Chondrocyte (in vitro differentiated cells): Measurements from ENCODE around the gene STRIP1. TPM values are rescaled to one million over a fixed set of nuclear protein-coding genes. Genes with fewer than 3 reads are reported as not detected.

Experiments used
- DNase-seq: peaks from one replicate; pipeline ENCODE4 v3.0.0; 2021; ENCODE audit warnings: mixed read lengths, low spot score
- H3K27ac Mint-ChIP-seq: one replicate; pipeline ENCODE4 v1.8.0; 2021; ENCODE audit warnings: mild to moderate bottlenecking, moderate library complexity, mixed read lengths; ENCODE audit not compliant: unreplicated experiment
- H3K27me3 Mint-ChIP-seq: 2 replicates; pipeline ENCODE4 v1.8.0; 2021; ENCODE audit warnings: low read depth, mixed read lengths
- H3K36me3 Mint-ChIP-seq: 2 replicates; pipeline ENCODE4 v1.8.0; 2021; ENCODE audit warnings: low read depth, mixed read lengths
- H3K4me1 Mint-ChIP-seq: 2 replicates; pipeline ENCODE4 v1.8.0; 2021; ENCODE audit warnings: low read depth, mild to moderate bottlenecking, mixed read lengths
- H3K4me3 Mint-ChIP-seq: one replicate; pipeline ENCODE4 v1.8.0; 2021; ENCODE audit warnings: mild to moderate bottlenecking, moderate library complexity, mixed read lengths; ENCODE audit not compliant: unreplicated experiment
- H3K9me3 Mint-ChIP-seq: 2 replicates; pipeline ENCODE4 v1.8.0; 2021; ENCODE audit warnings: low read depth, mixed read lengths
- CTCF ChIP-seq: fragments of 200-600 bp; sonication (generic); IDR thresholded peaks from 2 replicates; pipeline ENCODE4 v1.5.0; 2021; ENCODE audit warnings: antibody characterized with exemption, mild to moderate bottlenecking, moderate library complexity
- total RNA-seq: library from RNA; stranded (reverse); gene quantifications from 3 replicates; pipeline ENCODE4 v1.2.1, GENCODE V29; 2021

The STRIP1 gene
- total RNA-seq, 1 donor from 2014 or later = 40.2 TPM

DNA sequence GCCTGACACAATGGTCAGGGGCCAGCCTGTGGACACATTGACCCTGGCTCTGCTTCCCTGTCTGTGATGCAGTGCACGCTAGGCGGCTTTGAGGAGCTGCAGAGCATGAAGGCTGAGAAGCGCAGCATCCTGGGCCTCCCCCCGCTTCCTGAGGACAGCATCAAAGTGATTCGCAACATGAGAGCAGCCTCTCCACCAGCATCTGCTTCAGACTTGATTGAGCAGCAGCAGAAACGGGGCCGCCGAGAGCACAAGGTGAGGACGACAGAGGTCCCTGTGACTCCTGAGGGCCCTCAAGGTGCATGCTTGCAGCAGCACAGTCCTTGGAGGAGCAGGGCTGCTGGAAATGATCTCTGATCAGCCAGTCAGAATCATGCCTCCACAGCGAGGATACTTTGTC lies 8.6 kb downstream of the STRIP1 start:
- peaks cover 59% of the 10 kb centered on the region for H3K36me3 Mint-ChIP-seq
- no peak for TF ChIP-seq CTCF
- H3K4me1 Mint-ChIP-seq = no peaks in the 10 kb centered on the region

GRCh38 chr1:110047463-110047862 lies 13.0 kb downstream of the STRIP1 start:
- H3K27me3 Mint-ChIP-seq = no peaks in the 10 kb centered on the region
- H3K27ac Mint-ChIP-seq = no peak overlapping the region
- H3K36me3 Mint-ChIP-seq = peaks cover 45% of the 10 kb centered on the region
- no peak overlapping the region for H3K4me3 Mint-ChIP-seq
- no peaks in the 10 kb centered on the region for H3K9me3 Mint-ChIP-seq
- DNase-seq = no peak
- TF ChIP-seq CTCF = peak; percentile 10
- peaks cover 7% of the 10 kb centered on the region for H3K4me1 Mint-ChIP-seq

More for the DNA sequence above, 8.6 kb downstream of the STRIP1 start:
- Mint-ChIP-seq H3K4me3 (no peak overlapping the region), H3K27ac (no peak overlapping the region), H3K9me3 (no peaks in the 10 kb centered on the region), H3K27me3 (no peaks in the 10 kb centered on the region)
- DNase-seq = no peak

GRCh38 chr1:110048240-110048639 lies 13.8 kb downstream of the STRIP1 start:
- no peak overlapping the region for H3K27ac Mint-ChIP-seq
- no peaks in the 10 kb centered on the region for H3K9me3 Mint-ChIP-seq
- no peak for TF ChIP-seq CTCF
- peaks cover 7% of the 10 kb centered on the region for H3K4me1 Mint-ChIP-seq
- no peak overlapping the region for H3K4me3 Mint-ChIP-seq
- H3K27me3 Mint-ChIP-seq = no peaks in the 10 kb centered on the region
- no peak for DNase-seq
- peaks cover 44% of the 10 kb centered on the region for H3K36me3 Mint-ChIP-seq

- Mint-ChIP-seq H3K4me3 (no peak overlapping the region), H3K9me3 (no peaks in the 10 kb centered on the region), H3K4me1 (peaks cover 10% of the 10 kb centered on the region), H3K36me3 (peaks cover 41% of the 10 kb centered on the region), H3K27ac (no peak overlapping the region), H3K27me3 (no peaks in the 10 kb centered on the region)
- DNase-seq = no peak
- no peak for TF ChIP-seq CTCF
Observed at GRCh38 chr1:110048923-110049601, 14.6 kb downstream of the STRIP1 start.

DNA sequence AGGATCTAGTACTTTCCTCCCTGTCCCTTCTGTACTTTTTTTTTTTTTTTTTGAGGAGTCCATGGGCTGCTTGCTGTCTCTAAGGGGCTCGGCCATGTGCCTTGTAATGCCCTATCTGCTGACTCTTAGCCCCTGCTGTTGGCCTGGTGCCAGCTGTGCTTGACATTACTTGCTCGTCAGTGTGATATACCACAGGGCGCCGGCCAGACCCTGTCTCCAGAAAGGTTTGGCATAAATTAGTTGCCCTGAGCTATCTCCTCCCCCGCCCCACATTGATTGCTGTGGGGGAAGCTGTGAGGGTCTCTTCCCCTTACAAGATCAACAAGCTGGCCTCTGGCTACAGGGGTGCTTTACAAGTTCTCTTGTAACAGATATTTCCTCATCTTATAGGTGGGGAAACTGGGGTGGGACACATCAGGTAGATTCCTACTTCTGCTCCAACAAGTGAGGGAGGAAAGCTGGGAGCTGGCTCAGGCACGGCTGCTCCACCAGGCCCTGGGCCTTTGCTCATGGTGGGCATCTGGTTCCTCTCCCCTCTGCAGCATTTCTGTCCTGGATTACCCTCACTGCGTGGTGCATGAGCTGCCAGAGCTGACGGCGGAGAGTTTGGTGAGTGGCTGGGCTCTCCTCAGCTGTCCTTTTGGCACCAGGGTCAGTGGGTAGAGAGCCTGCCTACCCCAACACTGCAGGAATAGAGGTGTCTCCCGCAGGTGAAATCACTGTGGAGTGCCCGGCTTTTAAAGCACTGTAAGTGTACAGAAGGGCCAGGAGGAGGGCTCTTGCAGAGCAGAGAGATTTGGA lies 15.6 kb downstream of the STRIP1 start:
- Mint-ChIP-seq H3K27ac (peak overlapping the region; percentile 54), H3K4me3 (no peak overlapping the region), H3K36me3 (peaks cover 38% of the 10 kb centered on the region), H3K4me1 (peaks cover 20% of the 10 kb centered on the region), H3K9me3 (no peaks in the 10 kb centered on the region), H3K27me3 (no peaks in the 10 kb centered on the region)
- no peak for DNase-seq
- TF ChIP-seq CTCF = no peak
